ENCODE results near the gene LHFPL2. TPM values are rescaled to one million over a fixed set of nuclear protein-coding genes. Genes with fewer than 3 reads are reported as not detected.

The LHFPL2 gene
- total and polyA plus RNA-seq, 12 donors = 2.4 to 14.9 (median 5.1) TPM

GRCh38 chr5:78472469-78473106 is 176.0 kb downstream of the LHFPL2 start:
- intact Hi-C loops (cut with DNase I) = loop anchor here in 3 of 10 donors (10.0 kb wide), 2 partner anchors 52 to 172 kb away; partner anchors contain the start of gene LHFPL2 (in 2 of the 3)
- Histone ChIP-seq H3K36me3 (peaks cover 0 to 25% (median 0%) of the 10 kb centered on the region in 9 donors), H3K4me1 (peaks cover 0 to 4% (median 0%) of the 10 kb centered on the region in 9 donors), H3K4me3 (no peak overlapping the region), H3K9me3 (no peaks in the 10 kb centered on the region), H3K27me3 (no peaks in the 10 kb centered on the region), H3K27ac (no peak overlapping the region)
- DNase-seq (no peak), ATAC-seq (peak in 3 of 8 donors; percentile 37 to 49 (median 42))
- TF ChIP-seq CTCF (IDR thresholded peaks at IDR 0.05) = peak in 5 of 9 donors; percentile 21 to 51 (median 27)

- Histone ChIP-seq H3K9me3 (no peaks in the 10 kb centered on the region), H3K36me3 (peaks cover 0 to 20% (median 0%) of the 10 kb centered on the region in 9 donors), H3K27ac (no peak overlapping the region), H3K4me3 (no peak overlapping the region), H3K4me1 (peaks cover 0 to 4% (median 0%) of the 10 kb centered on the region in 9 donors), H3K27me3 (no peaks in the 10 kb centered on the region)
- TF ChIP-seq CTCF (IDR thresholded peaks at IDR 0.05) = no peak
- ATAC-seq (no peak), DNase-seq (no peak)
- intact Hi-C loops (cut with DNase I) = loop anchor here in 3 of 10 donors (10.0 kb wide), 2 partner anchors 53 to 173 kb away; partner anchors contain the start of gene LHFPL2 (in 2 of the 3)
Observed at GRCh38 chr5:78471896-78472295, 176.7 kb downstream of the LHFPL2 start.

- peak in 6 of 8 donors; percentile 53 to 82 (median 64) for ATAC-seq
- TF ChIP-seq CTCF (IDR thresholded peaks at IDR 0.05) = peak; percentile 63 to 88 (median 79)
- Histone ChIP-seq H3K4me3 (no peak overlapping the region), H3K36me3 (peaks cover 0 to 17% (median 0%) of the 10 kb centered on the region in 9 donors), H3K27ac (no peak overlapping the region), H3K4me1 (peaks cover 0 to 4% (median 0%) of the 10 kb centered on the region in 9 donors), H3K27me3 (no peaks in the 10 kb centered on the region), H3K9me3 (no peaks in the 10 kb centered on the region)
- DNase-seq = no peak
- WGBS, 2 donors = 11 to 17% methylated on average over 3 of the region's 3 CpGs
- intact Hi-C loops (cut with DNase I) = loop anchor here in 8 of 10 donors (2.0 to 10.0 kb wide), 9 partner anchors 37 to 499 kb away; partner anchors contain the start of gene LHFPL2 (in 2 of the 8)
Observed at GRCh38 chr5:78467752-78468357, 180.7 kb downstream of the LHFPL2 start.

GRCh38 chr5:78467140-78467539 is 181.4 kb downstream of the LHFPL2 start:
- H3K4me1 ChIP-seq = peaks cover 0 to 4% (median 0%) of the 10 kb centered on the region in 9 donors
- intact Hi-C loops (cut with DNase I) = loop anchor here in 8 of 10 donors (2.0 to 10.0 kb wide), 8 partner anchors 38 to 500 kb away; partner anchors contain the start of gene LHFPL2 (in 2 of the 8)
- H3K27me3 ChIP-seq = no peaks in the 10 kb centered on the region
- DNase-seq = no peak
- TF ChIP-seq CTCF (IDR thresholded peaks at IDR 0.05) = no peak
- H3K4me3 ChIP-seq = no peak overlapping the region
- ATAC-seq = no peak
- WGBS, 2 donors = 96 to 99% methylated on average over 1 of the region's 1 CpG
- peaks cover 0 to 23% (median 0%) of the 10 kb centered on the region in 9 donors for H3K36me3 ChIP-seq
- no peaks in the 10 kb centered on the region for H3K9me3 ChIP-seq
- no peak overlapping the region for H3K27ac ChIP-seq
